HPDE6-E6E7 (cell line): ENCODE measurements around the gene TAF10.

Experiments
- DNase-seq: peaks from one replicate; pipeline ENCODE4 v3.0.0; 2011; ENCODE audit warnings: missing footprints; ENCODE audit errors: extremely low spot score

The TAF10 gene

GRCh38 chr11:6640985-6641701 is 29.1 kb upstream of the TAF10 start:
- no peak for DNase-seq

- no peak for DNase-seq
Observed at GRCh38 chr11:6640036-6640984, 28.3 kb upstream of the TAF10 start.

GRCh38 chr11:6638429-6638828 is 26.4 kb upstream of the TAF10 start:
- no peak for DNase-seq

- no peak for DNase-seq
Observed at GRCh38 chr11:6637871-6638270, 25.9 kb upstream of the TAF10 start.

- no peak for DNase-seq
Observed at GRCh38 chr11:6636480-6636879, 24.5 kb upstream of the TAF10 start.

GRCh38 chr11:6635082-6635932 is 23.3 kb upstream of the TAF10 start:
- no peak for DNase-seq

- no peak for DNase-seq
Observed at GRCh38 chr11:6634534-6634933, 22.5 kb upstream of the TAF10 start.

- DNase-seq: no peak
Observed at GRCh38 chr11:6633422-6634408, 21.7 kb upstream of the TAF10 start.

GRCh38 chr11:6632116-6633073 is 20.4 kb upstream of the TAF10 start:
- no peak for DNase-seq

- DNase-seq: no peak
Observed at GRCh38 chr11:6631361-6631890, 19.4 kb upstream of the TAF10 start.

GRCh38 chr11:6630632-6631291 is 18.7 kb upstream of the TAF10 start:
- no peak for DNase-seq

GRCh38 chr11:6629892-6630631 is 18.0 kb upstream of the TAF10 start:
- no peak for DNase-seq

- DNase-seq: no peak
Observed at GRCh38 chr11:6629573-6629891, 17.5 kb upstream of the TAF10 start.

- no peak for DNase-seq
Observed at GRCh38 chr11:6628526-6628925, 16.5 kb upstream of the TAF10 start.

GRCh38 chr11:6627762-6628241 is 15.8 kb upstream of the TAF10 start:
- no peak for DNase-seq

GRCh38 chr11:6626971-6627761 is 15.2 kb upstream of the TAF10 start:
- DNase-seq: no peak

GRCh38 chr11:6625832-6626420 is 13.9 kb upstream of the TAF10 start:
- DNase-seq: no peak
